H9 (cell line): ENCODE data around the gene ZNF471. TPM values are rescaled to one million over a fixed set of nuclear protein-coding genes. Genes with fewer than 3 reads are reported as not detected.

Experiments used
- DNase-seq: peaks from one replicate; pipeline ENCODE4 v3.0.0-alpha.2; 2017
- H2AFZ ChIP-seq: one replicate; pipeline ENCODE4 v1.6.1; 2013; ENCODE audit warnings: mild to moderate bottlenecking, low read length, control low read depth, moderate library complexity
- H2AK5ac ChIP-seq: 2 replicates; pipeline ENCODE4 v1.6.1; 2013; ENCODE audit warnings: low read length, control low read depth, mixed read lengths; ENCODE audit not compliant: insufficient read length
- H2BK120ac ChIP-seq: one replicate; pipeline ENCODE4 v1.6.1; 2013; ENCODE audit warnings: low read depth, mild to moderate bottlenecking, low read length, control low read depth, inconsistent platforms; ENCODE audit not compliant: poor library complexity, severe bottlenecking
- H2BK12ac ChIP-seq: 2 replicates; pipeline ENCODE4 v1.6.1; 2013; ENCODE audit warnings: low read length, control low read depth, mixed read lengths, low read depth; ENCODE audit not compliant: insufficient read length
- H2BK15ac ChIP-seq: 2 replicates; pipeline ENCODE4 v1.6.1; 2013; ENCODE audit warnings: low read depth, low read length, control low read depth
- H2BK20ac ChIP-seq: one replicate; pipeline ENCODE4 v1.6.1; 2013; ENCODE audit warnings: low read depth, mild to moderate bottlenecking, low read length, control low read depth, inconsistent platforms; ENCODE audit not compliant: poor library complexity, severe bottlenecking
- H2BK5ac ChIP-seq: 2 replicates; pipeline ENCODE4 v1.6.1; 2013; ENCODE audit warnings: low read length, control low read depth, mixed read lengths; ENCODE audit not compliant: insufficient read length
- H3K14ac ChIP-seq: 2 replicates; pipeline ENCODE4 v1.6.1; 2013; ENCODE audit warnings: low read length, control low read depth; ENCODE audit not compliant: insufficient read depth
- H3K18ac ChIP-seq: 2 replicates; pipeline ENCODE4 v1.6.1; 2013; ENCODE audit warnings: low read depth, mild to moderate bottlenecking, mixed read lengths, low read length, control low read depth; ENCODE audit not compliant: insufficient read length
- H3K23ac ChIP-seq: 2 replicates; pipeline ENCODE4 v1.6.1; 2013; ENCODE audit warnings: low read length, control low read depth, mixed read lengths, low read depth; ENCODE audit not compliant: insufficient read length
- H3K23me2 ChIP-seq: 2 replicates; pipeline ENCODE4 v1.6.1; 2013; ENCODE audit warnings: low read depth, mild to moderate bottlenecking, mixed read lengths, low read length, control low read depth; ENCODE audit not compliant: insufficient read length, poor library complexity, severe bottlenecking
- H3K27ac ChIP-seq: 2 replicates; pipeline ENCODE4 v1.5.1; 2013; ENCODE audit warnings: low read length, control low read depth, mixed read lengths, low read depth; ENCODE audit not compliant: insufficient read length
- H3K27me3 ChIP-seq: 2 replicates; pipeline ENCODE4 v1.6.1; 2013; ENCODE audit warnings: low read length, control low read depth, inconsistent platforms; ENCODE audit not compliant: insufficient read depth
- H3K4ac ChIP-seq: 2 replicates; pipeline ENCODE4 v1.6.1; 2013; ENCODE audit warnings: low read depth, mild to moderate bottlenecking, control low read depth, inconsistent platforms, low read length, moderate library complexity
- H3K4me1 ChIP-seq: 2 replicates; pipeline ENCODE4 v1.6.1; 2013; ENCODE audit warnings: low read length, control low read depth, inconsistent platforms; ENCODE audit not compliant: insufficient read depth
- H3K4me2 ChIP-seq: 2 replicates; pipeline ENCODE4 v1.6.1; 2013; ENCODE audit warnings: low read length, control low read depth, mixed read lengths; ENCODE audit not compliant: insufficient read length, insufficient read depth
- H3K56ac ChIP-seq: 2 replicates; pipeline ENCODE4 v1.6.1; 2013; ENCODE audit warnings: low read depth, mild to moderate bottlenecking, mixed read lengths, low read length, control low read depth; ENCODE audit not compliant: insufficient read length
- H3K79me1 ChIP-seq: 2 replicates; pipeline ENCODE4 v1.6.1; 2013; ENCODE audit warnings: low read depth, mild to moderate bottlenecking, moderate library complexity, low read length, control low read depth, inconsistent platforms; ENCODE audit not compliant: insufficient read depth, poor library complexity, severe bottlenecking
- H3K79me2 ChIP-seq: 2 replicates; pipeline ENCODE4 v1.6.1; 2013; ENCODE audit warnings: low read length, control low read depth, inconsistent platforms; ENCODE audit not compliant: insufficient read depth
- H3K9ac ChIP-seq: 2 replicates; pipeline ENCODE4 v1.6.1; 2013; ENCODE audit warnings: low read length, control low read depth, mixed read lengths; ENCODE audit not compliant: insufficient read length; ENCODE audit errors: extremely low read depth
- H3K9me3 ChIP-seq: one replicate; pipeline ENCODE4 v1.6.1; 2013; ENCODE audit warnings: low read depth, low read length, inconsistent platforms; ENCODE audit not compliant: control insufficient read depth
- H3T11ph ChIP-seq: one replicate; pipeline ENCODE4 v1.6.1; 2013; ENCODE audit warnings: mild to moderate bottlenecking, low read length, control low read depth, inconsistent platforms
- H4K20me1 ChIP-seq: one replicate; pipeline ENCODE4 v1.6.1; 2013; ENCODE audit not compliant: control insufficient read depth, insufficient read length, insufficient read depth
- H4K5ac ChIP-seq: 2 replicates; pipeline ENCODE4 v1.6.1; 2013; ENCODE audit warnings: low read depth, mild to moderate bottlenecking, mixed read lengths, low read length, control low read depth; ENCODE audit not compliant: insufficient read length
- H4K8ac ChIP-seq: replicated peaks from 2 replicates; pipeline ENCODE4 v1.6.1; 2013; ENCODE audit warnings: low read length, control low read depth, mixed read lengths, low read depth; ENCODE audit not compliant: insufficient read length
- H4K91ac ChIP-seq: 2 replicates; pipeline ENCODE4 v1.6.1; 2013; ENCODE audit warnings: low read depth, mild to moderate bottlenecking, moderate library complexity, mixed read lengths, low read length, control low read depth; ENCODE audit not compliant: insufficient read length
- H3K27ac Mint-ChIP-seq, 3 experiments: 2 replicates in 2 of 3; 3 replicates in 1 of 3; pipeline ENCODE4 v1.8.0; 2020 to 2021; ENCODE audit warnings: mixed read lengths in 3 of 3, mild to moderate bottlenecking in 1 of 3, moderate library complexity in 1 of 3
- H3K27me3 Mint-ChIP-seq: 2 replicates; pipeline ENCODE4 v1.8.0; 2021; ENCODE audit warnings: low read depth, mild to moderate bottlenecking, moderate library complexity, mixed read lengths
- H3K36me3 Mint-ChIP-seq, 3 experiments: 2 replicates in 2 of 3; 3 replicates in 1 of 3; pipeline ENCODE4 v1.8.0; 2020 to 2021; ENCODE audit warnings: low read depth in 3 of 3, mixed read lengths in 3 of 3; ENCODE audit not compliant: insufficient read depth in 1 of 3
- H3K4me1 Mint-ChIP-seq, 2 experiments: 2 replicates each; pipeline ENCODE4 v1.8.0; 2020; ENCODE audit warnings: mixed read lengths in 2 of 2
- H3K4me3 Mint-ChIP-seq, 2 experiments: 2 replicates in 1 of 2; 3 replicates in 1 of 2; pipeline ENCODE4 v1.8.0; 2020 to 2021; ENCODE audit warnings: mild to moderate bottlenecking in 2 of 2, mixed read lengths in 2 of 2, moderate library complexity in 1 of 2
- H3K9me3 Mint-ChIP-seq, 2 experiments: 2 replicates in 1 of 2; 3 replicates in 1 of 2; pipeline ENCODE4 v1.8.0; 2020; ENCODE audit warnings: mild to moderate bottlenecking in 2 of 2, mixed read lengths in 2 of 2, moderate library complexity in 1 of 2
- CTCF ChIP-seq: fragments of 200-600 bp; sonication (generic); conservative IDR thresholded peaks from 3 replicates; pipeline ENCODE4 v1.8.0; 2021; ENCODE audit warnings: antibody characterized with exemption, mild to moderate bottlenecking
- WGBS: extraction: QIAGEN DNeasy Blood & Tissue Kit; methylation state at CpG from one replicate; pipeline ENCODE4 v1.1.7; 2013; ENCODE audit warnings: missing lambda C conversion rate, low lambda C conversion rate, mixed read lengths; ENCODE audit not compliant: insufficient read length; ENCODE audit errors: extremely low coverage; 5-methylcytosine and 5-hydroxymethylcytosine counted together
- total RNA-seq: library from RNA; stranded (reverse); gene quantifications from 2 replicates; pipeline ENCODE4 v1.2.1, GENCODE V29; 2021

ZNF471 gene
- total RNA-seq, 1 experiment from 2014 or later, result not detected

DNA sequence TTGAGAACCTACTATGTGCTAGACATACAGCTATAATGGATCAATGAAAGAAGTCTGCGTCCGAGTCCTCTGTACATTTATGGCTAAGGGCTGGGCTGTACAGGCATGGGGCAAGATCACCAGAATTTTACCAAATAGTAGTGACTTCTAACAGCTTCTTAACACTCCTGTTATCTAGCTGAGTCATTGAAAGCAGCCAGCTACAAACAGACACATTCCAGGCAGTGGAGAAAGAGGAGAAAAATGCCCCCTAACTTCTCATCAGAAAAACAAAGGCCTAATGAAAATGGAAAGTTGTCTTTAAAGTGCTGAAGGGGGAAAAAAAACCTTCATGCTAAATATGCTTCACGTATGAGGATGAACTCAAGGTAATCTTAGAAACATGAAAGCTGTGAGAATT is 16.3 kb upstream of the ZNF471 start:
- H3K4me1 Mint-ChIP-seq, result no peaks in the 10 kb centered on the region
- no peak for TF ChIP-seq CTCF
- Histone ChIP-seq H3K23me2 (no peaks in the 10 kb centered on the region), H3K4me1 (no peaks in the 10 kb centered on the region; the same call in 1 of the 2 replicates), H4K20me1 (no peaks in the 10 kb centered on the region), H4K5ac (no peak overlapping the region), H3K4ac (no peak overlapping the region), H2AFZ (no peak overlapping the region), H3K4me2 (no peak overlapping the region), H3T11ph (no peak overlapping the region), H3K9me3 (peaks cover 24% of the 10 kb centered on the region), H4K91ac (no peak overlapping the region), H3K79me2 (peaks cover 2% of the 10 kb centered on the region; the same call in 1 of the 2 replicates), H3K27me3 (no peaks in the 10 kb centered on the region), H2BK120ac (no peak overlapping the region), H2AK5ac (no peak overlapping the region), H3K23ac (no peak overlapping the region), H3K14ac (no peak overlapping the region), H2BK12ac (no peak overlapping the region), H3K9ac (no peak overlapping the region), H2BK15ac (no peak overlapping the region), H3K27ac (no peak overlapping the region), H3K56ac (no peak overlapping the region), H3K79me1 (no peaks in the 10 kb centered on the region), H3K18ac (no peak overlapping the region), H2BK5ac (no peak overlapping the region), H4K8ac (no peak overlapping the region), H2BK20ac (no peak overlapping the region)
- H3K4me3 Mint-ChIP-seq, result no peak overlapping the region
- peaks cover 4 to 37% (median 6%) of the 10 kb centered on the region in 3 experiments for H3K36me3 Mint-ChIP-seq
- no peak for DNase-seq
- H3K9me3 Mint-ChIP-seq, result peaks cover 90 to 93% of the 10 kb centered on the region in 2 experiments
- no peaks in the 10 kb centered on the region; the same call in 1 of the 2 replicates for H3K27me3 Mint-ChIP-seq
- H3K27ac Mint-ChIP-seq, result no peak overlapping the region
- no CpG with 5 or more reads among the region's 3 CpGs for WGBS
